H1 (cell line): ENCODE results near the gene RNU6-1.

Source experiments
- CREB1 ChIP-seq: IDR thresholded peaks from 2 replicates; pipeline ENCODE4 v1.6.1; 2012; ENCODE audit warnings: inconsistent platforms
- EGR1 ChIP-seq: IDR thresholded peaks from 2 replicates; pipeline ENCODE4 v1.6.1; 2011; ENCODE audit warnings: low read depth, low read length, borderline replicate concordance
- EZH2 ChIP-seq: fragments of 200-600 bp; sonication (generic); IDR thresholded peaks from 2 replicates; pipeline ENCODE4 v1.7.1; 2012; ENCODE audit warnings: low read depth, mild to moderate bottlenecking, moderate library complexity, low read length, inconsistent platforms; ENCODE audit not compliant: severe bottlenecking
- POLR2A ChIP-seq, 2 experiments: IDR thresholded peaks; 1 replicate in 1 of 2; 2 replicates in 1 of 2; pipeline ENCODE4 v1.6.1; 2011; ENCODE audit warnings: low read depth in 2 of 2, low read length in 2 of 2, mild to moderate bottlenecking in 2 of 2; ENCODE audit errors: control extremely low read depth in 1 of 2
- POLR2AphosphoS5 ChIP-seq: IDR thresholded peaks from 2 replicates; pipeline ENCODE4 v1.6.1; 2011; ENCODE audit warnings: low read depth, low read length
- RAD21 ChIP-seq, 2 experiments: IDR thresholded peaks in 1 of 2; conservative IDR thresholded peaks in 1 of 2; 2 replicates each; pipeline ENCODE4 v1.6.1; 2011; ENCODE audit warnings: low read depth in 2 of 2, low read length in 2 of 2, improper control_type of control experiment in 1 of 2, inconsistent platforms in 1 of 2, mild to moderate bottlenecking in 1 of 2, moderate library complexity in 1 of 2
- RBBP5 ChIP-seq: IDR thresholded peaks from 2 replicates; pipeline ENCODE4 v1.7.1; 2012; ENCODE audit warnings: low read depth, mild to moderate bottlenecking, inconsistent platforms, low read length, moderate library complexity, borderline replicate concordance
- SIRT6 ChIP-seq: IDR thresholded peaks from one replicate; pipeline ENCODE4 v1.7.1; 2012; ENCODE audit warnings: low read length, inconsistent platforms
- SP2 ChIP-seq: IDR thresholded peaks from 2 replicates; pipeline ENCODE4 v1.6.1; 2012; ENCODE audit warnings: mild to moderate bottlenecking, low read length, inconsistent platforms
- SP4 ChIP-seq: IDR thresholded peaks from 2 replicates; pipeline ENCODE4 v1.6.1; 2012; ENCODE audit warnings: low read length, inconsistent platforms
- TAF1 ChIP-seq: IDR thresholded peaks from 2 replicates; pipeline ENCODE4 v1.6.1; 2011; ENCODE audit warnings: mild to moderate bottlenecking, low read depth, low read length
- TF ChIP-seq, protein P1 (sequence below), 3 experiments: IDR thresholded peaks; 1 replicate in 2 of 3; 2 replicates in 1 of 3; pipeline versions ENCODE4 v1.5.1 to v1.6.1; 2011; ENCODE audit warnings: low read length in 3 of 3, mild to moderate bottlenecking in 3 of 3, inconsistent platforms in 2 of 3, low read depth in 1 of 3, moderate library complexity in 1 of 3; ENCODE audit not compliant: insufficient read depth in 1 of 3; ENCODE audit errors: control extremely low read depth in 1 of 3
- TF ChIP-seq, protein P2 (sequence below): IDR thresholded peaks from 2 replicates; pipeline ENCODE4 v1.6.1; 2012; ENCODE audit warnings: inconsistent platforms
- TF ChIP-seq, protein P3 (sequence below): IDR thresholded peaks from 2 replicates; pipeline ENCODE4 v1.6.1; 2012; ENCODE audit warnings: inconsistent platforms

DNA sequence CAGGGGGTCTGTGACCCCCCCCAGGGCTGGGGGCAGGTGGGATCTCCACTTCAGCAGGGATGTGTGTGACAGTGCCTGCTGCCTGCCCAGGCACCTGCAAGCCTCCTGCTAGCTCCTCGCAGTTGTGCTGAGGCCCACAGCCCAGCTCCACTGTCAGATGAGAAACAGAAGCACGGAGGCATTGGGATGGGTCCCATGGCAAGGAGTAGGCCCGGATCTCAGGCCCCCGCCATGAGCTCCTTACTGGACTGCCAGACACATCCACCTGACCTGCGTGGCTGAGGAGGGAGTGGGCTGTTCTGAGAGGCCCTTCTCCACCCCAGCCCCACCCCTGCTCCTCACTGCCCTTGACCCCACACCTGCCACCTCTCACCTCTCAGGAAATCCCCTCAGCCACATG is 32.7 kb downstream of the RNU6-1 start:
- TF ChIP-seq EGR1, result no peak
- TF ChIP-seq, protein P1, sequence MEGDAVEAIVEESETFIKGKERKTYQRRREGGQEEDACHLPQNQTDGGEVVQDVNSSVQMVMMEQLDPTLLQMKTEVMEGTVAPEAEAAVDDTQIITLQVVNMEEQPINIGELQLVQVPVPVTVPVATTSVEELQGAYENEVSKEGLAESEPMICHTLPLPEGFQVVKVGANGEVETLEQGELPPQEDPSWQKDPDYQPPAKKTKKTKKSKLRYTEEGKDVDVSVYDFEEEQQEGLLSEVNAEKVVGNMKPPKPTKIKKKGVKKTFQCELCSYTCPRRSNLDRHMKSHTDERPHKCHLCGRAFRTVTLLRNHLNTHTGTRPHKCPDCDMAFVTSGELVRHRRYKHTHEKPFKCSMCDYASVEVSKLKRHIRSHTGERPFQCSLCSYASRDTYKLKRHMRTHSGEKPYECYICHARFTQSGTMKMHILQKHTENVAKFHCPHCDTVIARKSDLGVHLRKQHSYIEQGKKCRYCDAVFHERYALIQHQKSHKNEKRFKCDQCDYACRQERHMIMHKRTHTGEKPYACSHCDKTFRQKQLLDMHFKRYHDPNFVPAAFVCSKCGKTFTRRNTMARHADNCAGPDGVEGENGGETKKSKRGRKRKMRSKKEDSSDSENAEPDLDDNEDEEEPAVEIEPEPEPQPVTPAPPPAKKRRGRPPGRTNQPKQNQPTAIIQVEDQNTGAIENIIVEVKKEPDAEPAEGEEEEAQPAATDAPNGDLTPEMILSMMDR (IDR thresholded peaks at IDR 0.05; ENCODE audit: control extremely low read depth in 1 of 3, insufficient read depth in 1 of 3, low read depth in 1 of 3, low read length in 3 of 3), result no peak
- TF ChIP-seq POLR2AphosphoS5, result no peak
- no peak for TF ChIP-seq POLR2A (IDR thresholded peaks at IDR 0.05; ENCODE audit: control extremely low read depth in 1 of 2, low read depth in 2 of 2, low read length in 2 of 2)
- TF ChIP-seq, protein P2, sequence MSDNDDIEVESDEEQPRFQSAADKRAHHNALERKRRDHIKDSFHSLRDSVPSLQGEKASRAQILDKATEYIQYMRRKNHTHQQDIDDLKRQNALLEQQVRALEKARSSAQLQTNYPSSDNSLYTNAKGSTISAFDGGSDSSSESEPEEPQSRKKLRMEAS, result no peak
- TF ChIP-seq CREB1, result no peak
- TF ChIP-seq EZH2, result no peak
- TF ChIP-seq SP4, result no peak
- TF ChIP-seq, protein P3, sequence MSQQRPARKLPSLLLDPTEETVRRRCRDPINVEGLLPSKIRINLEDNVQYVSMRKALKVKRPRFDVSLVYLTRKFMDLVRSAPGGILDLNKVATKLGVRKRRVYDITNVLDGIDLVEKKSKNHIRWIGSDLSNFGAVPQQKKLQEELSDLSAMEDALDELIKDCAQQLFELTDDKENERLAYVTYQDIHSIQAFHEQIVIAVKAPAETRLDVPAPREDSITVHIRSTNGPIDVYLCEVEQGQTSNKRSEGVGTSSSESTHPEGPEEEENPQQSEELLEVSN, result no peak
- TF ChIP-seq TAF1, result no peak
- TF ChIP-seq SIRT6, result no peak
- no peak for TF ChIP-seq SP2
- TF ChIP-seq RAD21 (IDR thresholded peaks at IDR 0.05 in 1 of 2, conservative IDR thresholded peaks at IDR 0.05 in 1 of 2; ENCODE audit: low read depth in 2 of 2, low read length in 2 of 2), result no peak
- no peak for TF ChIP-seq RBBP5
